CD4-positive, alpha-beta T cell treated with Interferon gamma for 1 hour (primary cell): Measurements from ENCODE around the gene MOCOS.
"Not testable (repeated sequence)": the region's sequence is repeated elsewhere in the genome, so short reads cannot be mapped to it uniquely, and the experiment has no call there.

Experiments used
- DNase-seq: peaks from one replicate; pipeline ENCODE4 v3.0.0-alpha.2; 2020

The MOCOS gene, protein sequence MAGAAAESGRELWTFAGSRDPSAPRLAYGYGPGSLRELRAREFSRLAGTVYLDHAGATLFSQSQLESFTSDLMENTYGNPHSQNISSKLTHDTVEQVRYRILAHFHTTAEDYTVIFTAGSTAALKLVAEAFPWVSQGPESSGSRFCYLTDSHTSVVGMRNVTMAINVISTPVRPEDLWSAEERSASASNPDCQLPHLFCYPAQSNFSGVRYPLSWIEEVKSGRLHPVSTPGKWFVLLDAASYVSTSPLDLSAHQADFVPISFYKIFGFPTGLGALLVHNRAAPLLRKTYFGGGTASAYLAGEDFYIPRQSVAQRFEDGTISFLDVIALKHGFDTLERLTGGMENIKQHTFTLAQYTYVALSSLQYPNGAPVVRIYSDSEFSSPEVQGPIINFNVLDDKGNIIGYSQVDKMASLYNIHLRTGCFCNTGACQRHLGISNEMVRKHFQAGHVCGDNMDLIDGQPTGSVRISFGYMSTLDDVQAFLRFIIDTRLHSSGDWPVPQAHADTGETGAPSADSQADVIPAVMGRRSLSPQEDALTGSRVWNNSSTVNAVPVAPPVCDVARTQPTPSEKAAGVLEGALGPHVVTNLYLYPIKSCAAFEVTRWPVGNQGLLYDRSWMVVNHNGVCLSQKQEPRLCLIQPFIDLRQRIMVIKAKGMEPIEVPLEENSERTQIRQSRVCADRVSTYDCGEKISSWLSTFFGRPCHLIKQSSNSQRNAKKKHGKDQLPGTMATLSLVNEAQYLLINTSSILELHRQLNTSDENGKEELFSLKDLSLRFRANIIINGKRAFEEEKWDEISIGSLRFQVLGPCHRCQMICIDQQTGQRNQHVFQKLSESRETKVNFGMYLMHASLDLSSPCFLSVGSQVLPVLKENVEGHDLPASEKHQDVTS

DNA sequence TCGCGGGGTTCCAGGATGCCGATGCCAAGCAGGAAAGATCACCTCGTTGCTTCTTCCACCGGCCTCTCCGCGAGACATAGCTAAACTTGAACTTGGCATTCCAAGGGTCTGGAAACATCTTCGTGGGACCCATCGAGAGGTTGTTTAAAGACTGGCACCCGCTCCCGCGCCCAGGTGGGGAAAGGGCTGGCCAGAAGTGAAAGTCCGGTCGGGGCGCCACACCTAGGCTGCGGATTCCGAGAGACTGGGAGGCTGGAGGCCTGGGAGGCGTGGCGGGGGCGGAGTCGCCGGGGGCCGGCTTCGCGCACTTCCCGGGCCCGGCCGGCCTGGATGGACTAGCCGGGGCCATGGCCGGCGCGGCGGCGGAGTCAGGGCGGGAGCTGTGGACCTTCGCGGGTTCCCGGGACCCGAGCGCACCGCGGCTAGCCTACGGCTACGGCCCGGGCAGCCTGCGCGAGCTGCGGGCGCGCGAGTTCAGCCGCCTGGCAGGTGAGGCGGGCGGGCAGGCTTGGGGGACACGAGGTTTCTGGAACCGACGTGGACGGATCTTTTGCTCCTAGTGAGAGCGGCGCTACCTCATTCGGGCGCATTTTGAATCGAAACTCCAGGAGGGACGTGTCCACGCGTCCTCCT, at the start of gene MOCOS:
TSS of gene MOCOS (plus strand) at position 305 of the 633 bp plus-strand sequence. CDS start at position 348, 43 bp downstream.
- DNase-seq, result peak; percentile 16

DNA sequence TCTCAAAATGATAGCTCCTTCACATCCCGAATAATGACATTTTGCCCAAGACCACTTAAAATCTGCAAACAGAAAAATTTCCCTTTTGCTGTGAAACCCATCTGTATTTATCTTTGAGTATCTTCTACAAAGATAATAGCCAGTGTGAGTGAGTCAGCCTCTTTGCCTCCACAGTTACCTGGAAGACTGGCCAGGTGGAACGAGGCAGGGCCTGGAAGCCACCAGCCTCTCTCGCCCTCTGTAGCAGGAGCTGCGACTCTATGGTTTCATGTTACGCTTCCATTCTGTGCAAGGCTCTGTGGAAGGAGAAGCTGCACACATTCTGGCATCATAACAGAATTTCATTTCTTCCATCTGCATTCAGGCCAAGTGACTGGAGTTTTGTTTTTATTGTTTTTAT, 48.1 kb upstream of the MOCOS start:
- no peak for DNase-seq

DNA sequence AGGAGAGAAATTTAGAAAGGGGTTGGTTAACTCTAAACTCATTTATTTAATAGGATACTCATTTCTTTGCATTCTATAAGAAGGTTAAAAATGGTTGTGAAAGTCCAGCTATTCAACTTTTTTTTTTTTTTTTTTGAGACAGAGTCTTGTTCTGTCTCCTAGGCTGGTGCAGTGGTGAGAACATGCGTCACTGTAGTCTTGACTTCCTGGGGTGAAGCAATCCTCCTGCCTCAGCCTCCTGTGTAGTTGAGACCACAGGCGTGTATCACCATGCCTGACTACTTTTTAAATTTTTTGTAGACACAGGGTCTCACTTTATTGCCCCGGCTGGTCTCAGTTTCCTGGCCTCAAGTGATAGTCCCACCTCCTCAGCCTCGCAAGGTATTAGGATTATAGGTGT, 45.7 kb upstream of the MOCOS start:
- no peak for DNase-seq

DNA sequence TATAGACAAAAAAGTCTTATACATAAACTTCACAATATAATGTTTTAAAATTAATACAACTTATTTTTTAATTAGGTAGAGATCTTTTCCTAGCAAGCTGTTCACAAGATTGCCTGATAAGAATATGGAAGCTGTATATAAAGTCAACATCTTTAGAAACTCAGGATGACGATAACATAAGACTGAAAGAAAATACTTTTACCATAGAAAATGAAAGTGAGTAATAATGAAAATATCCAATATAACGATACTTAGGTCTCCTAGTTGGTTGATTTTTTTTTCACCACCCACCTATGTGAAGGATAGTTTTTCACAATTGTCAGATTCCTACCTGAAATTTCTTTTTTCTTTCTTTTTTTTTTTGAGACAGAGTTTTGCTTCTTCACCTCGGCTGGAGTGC, 44.5 kb upstream of the MOCOS start:
- DNase-seq, result no peak

DNA sequence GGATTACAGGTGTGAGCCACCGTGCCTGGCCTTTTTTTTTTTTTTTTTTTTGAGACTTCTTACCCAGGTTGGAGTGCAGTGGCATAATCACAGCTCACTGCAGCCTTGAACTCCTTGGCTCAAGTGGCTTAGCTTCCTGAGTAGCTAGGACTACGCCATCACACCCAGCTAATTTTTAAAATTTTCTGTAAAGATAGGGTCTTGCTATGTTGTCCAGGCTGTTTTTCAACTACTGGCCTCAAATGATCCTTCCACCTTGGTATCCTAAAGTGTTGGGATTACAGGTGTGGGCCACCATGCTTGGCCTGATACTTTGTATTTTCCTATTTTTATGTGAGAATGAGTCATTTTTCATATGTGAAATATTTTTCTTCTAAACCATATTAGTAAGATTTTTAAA, 43.9 kb upstream of the MOCOS start:
- no peak for DNase-seq

DNA sequence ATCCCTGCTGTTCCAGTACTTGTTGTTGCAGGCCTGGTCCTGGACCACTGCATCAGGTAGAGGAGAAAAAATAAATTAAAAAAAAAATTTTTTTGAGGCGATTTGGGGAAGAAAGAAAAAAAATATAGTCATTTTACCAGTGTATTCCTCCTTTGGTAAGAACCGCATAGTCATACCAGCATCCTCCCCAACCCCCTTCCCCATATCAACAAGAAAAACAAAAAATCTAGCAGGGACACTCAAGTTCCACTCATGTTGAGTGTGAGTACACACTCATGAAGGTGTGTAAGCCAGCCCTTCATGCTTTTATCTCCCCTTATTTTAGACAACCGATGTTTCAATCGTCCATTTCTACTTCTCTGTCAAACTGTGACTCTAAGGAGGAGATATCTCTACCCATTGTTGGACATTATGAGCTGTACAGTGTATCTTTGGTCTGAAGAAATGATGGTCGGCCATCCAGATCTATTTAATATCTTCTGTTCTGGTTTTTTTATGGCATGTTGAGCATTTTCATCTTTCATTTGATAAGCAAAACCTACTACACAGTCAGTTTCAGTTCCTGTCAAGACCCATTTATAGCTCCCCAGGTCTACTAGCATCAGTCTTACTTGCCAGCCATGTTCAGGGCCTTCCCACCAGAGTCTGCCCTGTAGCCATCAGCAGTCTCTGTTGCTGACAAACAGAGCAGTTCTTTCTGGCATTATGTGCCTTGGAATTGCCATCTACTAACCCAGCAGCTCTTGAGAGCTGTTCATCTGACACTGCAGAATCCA, 37.6 kb upstream of the MOCOS start:
- DNase-seq, result peak; percentile 6

DNA sequence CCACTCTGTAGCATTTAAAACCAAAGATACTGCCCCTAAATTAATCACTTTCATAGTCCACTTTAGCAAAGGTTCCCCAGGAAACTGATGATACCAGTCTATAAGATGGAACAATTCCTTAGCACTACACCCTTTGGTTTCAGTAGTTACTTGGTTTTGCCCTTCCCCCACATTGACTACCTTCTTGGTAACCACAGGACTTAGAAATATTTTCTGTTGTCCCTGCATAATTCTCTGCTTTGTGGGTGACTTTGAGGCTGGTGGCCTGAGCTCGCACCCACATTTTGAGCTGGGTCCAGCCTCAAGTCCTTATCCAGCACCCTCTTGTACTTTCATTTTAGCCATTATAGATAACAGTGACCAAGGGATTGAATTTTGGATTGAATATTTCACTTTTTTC, 34.5 kb upstream of the MOCOS start:
- no peak for DNase-seq

DNA sequence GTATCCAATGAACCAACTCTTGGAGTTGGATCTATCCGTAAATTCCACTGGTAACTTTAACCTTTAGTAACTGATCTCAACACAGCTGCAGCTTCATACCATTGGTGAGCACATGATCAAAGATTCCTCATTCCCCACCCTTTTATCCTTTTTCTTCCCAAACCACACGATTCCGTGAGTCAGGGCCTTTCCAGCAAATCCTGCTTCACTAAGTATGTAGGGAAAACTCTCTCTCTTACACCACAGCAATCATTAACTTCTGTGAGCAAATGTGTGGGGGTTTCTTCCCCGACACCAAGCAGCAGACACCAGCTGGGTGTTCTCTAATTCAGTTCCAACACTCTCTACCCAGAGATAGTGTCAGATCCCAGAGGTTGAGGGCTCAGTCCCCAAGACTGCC, 34.1 kb upstream of the MOCOS start:
- no peak for DNase-seq

DNA sequence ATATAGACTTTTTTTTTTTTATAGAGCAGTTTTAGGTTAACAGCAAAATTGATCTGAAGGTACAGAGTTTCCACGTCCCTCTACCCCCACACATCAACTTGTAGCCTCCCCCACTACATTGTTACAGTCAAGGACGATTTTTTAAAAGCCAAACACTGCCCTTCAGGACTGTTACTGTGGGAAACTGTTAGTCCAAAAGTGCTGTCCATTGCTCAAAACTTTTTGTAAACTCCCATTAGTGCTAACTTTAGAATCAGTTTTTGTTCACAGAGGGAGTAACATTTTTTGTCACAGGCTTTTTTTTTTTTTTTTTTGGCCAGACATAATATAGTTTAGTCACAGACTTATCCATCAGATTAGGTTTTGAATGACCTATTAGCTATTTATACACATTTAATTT, 33.5 kb upstream of the MOCOS start:
- no peak for DNase-seq

DNA sequence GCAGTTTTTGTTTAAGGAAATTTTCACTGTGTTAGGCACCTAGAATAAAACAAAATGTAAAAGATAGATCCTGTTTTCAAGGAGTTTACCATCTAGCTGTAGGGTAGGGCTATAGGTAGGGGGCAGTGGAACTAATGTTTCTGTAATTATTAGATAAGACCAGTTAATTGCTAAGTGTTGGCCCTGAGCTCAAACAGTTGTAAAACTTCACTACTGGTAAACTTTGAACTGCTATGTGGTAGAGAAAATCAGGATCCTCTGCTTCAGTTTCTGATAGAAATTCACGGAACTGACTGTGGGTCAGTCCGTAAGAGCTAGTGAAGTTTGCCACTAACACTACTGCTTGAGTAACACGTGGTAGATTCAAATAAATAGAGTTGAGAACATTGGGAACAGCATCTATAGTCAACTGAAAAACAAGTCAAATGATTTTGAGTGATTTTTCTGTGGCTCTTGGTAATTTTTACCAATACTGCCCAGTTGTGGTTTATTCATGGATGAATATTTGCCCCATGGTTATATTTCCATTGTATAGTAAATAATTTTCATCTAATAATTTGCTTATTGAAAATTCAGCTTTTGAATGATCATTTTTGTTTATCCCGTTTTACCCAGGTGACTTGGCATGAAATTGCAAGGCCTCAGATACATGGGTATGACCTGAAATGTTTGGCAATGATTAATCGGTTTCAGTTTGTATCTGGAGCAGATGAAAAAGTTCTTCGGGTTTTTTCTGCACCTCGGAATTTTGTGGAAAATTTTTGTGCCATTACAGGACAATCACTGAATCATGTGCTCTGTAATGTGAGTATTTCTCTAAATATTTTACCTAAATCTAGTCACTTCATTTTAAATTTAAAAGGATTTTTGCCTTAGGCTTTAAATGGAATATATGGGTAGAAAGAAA, 31.2 kb upstream of the MOCOS start:
- DNase-seq, result no peak

DNA sequence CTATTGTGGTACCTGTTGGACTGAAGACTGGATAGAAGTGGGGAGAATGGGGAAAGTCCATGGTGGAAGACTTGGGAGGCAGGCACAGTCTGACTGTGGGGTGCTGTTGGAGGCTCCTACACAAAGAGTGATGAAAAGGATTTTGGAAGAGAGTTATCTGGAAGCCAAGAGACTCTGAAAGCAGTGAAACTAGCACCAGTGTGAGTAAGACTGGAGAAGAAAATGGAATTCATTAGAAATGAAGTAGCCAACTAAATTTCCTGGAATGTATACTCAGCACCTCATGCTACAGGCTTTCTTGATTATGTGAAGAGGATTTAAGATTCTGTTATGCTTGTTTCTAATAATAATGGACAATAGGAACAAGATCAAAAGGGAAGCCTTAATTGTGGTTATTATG, 29.9 kb upstream of the MOCOS start:
- DNase-seq, result no peak

DNA sequence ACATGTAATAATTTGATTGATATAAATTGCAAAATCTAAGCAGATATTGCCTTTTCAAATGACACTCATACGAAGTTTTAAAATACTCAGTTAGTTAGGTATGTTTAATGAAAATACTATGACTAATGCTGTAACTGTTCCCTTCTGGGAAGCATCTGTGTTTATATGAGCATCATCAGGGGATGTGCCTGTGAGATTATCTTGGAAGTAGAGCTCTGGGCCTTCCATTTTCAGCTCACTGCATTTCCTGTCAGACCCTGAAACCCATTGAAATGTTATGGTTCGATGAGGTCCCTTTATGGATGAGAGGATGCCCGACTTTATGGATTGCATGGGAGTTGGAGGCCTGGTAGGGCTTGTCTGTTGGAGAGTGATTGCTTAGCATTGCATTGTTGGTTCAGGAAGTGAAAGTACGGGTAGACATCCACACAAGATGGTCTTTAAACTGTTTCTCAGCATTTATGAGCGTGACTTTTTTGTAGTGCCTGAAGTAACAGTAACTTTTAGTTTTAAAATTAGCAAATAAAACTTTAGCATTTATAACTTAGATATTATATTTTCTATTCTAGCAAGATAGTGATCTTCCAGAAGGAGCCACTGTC, 28.9 kb upstream of the MOCOS start:
- DNase-seq, result no peak

DNA sequence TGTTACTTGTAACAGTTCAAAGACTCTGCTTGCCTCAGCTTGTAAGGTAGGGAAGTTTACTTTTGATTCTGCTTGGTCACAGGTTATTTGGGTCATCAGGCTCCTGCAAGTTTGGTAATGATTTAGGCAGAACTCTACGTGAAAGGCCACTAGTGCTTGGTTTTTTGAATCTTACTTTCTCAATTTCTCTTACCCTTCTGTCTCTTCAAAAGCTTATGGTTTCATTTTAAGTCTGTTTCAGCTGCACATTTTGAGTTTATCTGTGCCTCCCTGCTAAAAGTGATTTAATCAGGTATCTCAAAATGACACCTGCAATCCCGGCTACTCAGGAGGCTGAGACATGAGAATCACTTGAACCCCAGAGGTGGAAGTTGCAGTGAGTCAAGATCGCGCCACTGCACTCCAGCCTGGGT, 26.3 kb upstream of the MOCOS start:
- DNase-seq, result no peak

DNA sequence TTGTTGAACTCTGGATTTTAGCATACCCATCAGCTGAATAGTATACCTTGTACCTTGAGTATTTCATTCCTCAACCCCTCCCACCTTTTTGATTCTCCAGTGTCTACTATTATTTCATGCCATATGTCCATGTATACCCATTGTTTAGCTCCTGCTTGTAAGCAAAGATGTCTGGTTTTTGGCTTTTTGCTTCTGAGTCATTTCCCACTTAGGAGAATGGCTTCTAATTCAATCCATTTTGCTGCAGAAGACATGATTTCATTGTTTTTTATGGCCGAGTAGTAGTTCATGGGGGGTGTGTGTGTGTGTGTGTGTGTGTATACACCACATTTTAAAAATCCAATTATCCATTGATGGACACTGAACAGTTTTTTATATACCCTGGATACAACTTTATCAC, 24.3 kb upstream of the MOCOS start:
- no peak for DNase-seq

DNA sequence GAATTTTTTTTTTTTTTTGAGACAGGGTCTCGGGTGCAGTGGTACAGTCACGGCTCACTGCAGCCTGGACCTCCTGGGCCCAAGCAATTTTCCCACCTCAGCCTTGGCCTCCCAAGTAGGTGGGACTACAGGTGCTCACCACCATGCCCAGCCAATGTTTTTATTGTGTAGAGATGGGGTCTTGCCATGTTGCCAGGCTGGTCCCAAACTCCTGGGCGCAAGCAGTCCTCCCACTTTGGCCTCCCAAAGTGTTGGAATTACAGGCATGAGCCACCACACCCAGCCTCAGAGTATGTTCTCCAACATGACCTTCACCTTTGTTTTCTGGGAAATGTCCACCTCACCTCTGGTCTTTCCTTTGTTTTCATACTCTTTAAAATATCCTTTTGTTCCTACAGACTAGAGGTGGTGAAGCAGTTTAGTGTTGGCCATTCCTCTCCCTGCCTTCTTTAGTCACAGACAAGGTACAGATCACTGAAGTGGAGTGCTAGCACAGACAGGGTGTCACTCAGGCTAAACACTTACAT, 19.5 kb upstream of the MOCOS start:
- DNase-seq, result no peak

DNA sequence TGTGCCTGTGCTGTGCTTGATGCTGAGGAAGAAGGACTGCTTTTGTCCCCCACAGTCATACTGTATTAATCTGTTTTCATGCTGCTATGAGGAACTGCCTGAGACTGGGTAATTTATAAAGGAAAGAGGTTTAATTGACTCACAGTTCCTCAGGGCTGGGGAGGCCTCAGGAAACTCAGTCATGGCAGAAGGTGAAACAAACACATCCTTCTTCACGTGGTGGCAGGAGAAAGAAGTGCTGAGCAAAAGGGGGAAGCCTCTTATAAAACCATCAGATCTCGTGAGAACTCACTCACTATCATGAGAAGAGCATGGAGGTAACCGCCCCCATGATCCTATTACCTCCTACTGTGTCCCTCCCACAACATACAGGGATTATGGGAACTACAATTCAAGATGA, 19.0 kb upstream of the MOCOS start:
- not testable (repeated sequence) for DNase-seq

DNA sequence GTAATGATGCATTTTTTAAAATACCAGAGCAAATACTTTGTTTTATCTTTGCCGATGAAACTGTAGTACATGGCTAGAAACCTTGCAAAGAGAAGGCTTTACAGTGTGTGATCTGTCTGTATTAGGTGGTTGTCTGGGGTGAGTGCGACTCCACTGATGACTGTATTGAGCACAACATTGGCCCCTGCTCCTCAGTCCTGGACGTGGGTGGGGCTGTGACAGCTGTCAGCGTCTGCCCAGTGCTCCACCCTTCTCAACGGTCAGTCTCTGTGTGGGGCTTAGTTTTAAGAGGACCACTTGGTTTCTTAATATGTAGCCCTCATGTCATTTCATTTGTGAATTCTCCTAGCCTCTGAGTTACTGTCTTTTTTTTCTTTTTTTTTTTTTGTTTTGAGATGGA, 17.4 kb upstream of the MOCOS start:
- DNase-seq, result no peak

DNA sequence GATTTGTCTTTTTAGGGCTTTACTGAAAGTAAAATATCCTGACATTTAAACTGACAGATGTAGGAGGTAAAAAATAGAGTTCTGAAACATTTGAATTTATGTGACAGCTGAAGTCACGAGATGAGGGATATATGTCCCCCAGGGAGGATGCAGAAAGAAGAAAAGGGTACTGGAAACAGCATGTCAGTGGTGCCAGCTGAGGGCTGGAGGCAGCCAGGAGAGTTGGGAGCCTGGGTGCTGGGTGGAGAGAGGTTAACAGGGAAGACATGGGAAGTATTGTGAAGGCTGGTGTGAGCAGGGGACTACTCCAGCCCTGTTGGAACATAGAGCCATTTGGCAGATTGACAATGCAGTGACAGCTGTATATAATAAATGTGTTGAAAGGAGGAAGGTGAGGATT, 11.8 kb upstream of the MOCOS start:
- no peak for DNase-seq

DNA sequence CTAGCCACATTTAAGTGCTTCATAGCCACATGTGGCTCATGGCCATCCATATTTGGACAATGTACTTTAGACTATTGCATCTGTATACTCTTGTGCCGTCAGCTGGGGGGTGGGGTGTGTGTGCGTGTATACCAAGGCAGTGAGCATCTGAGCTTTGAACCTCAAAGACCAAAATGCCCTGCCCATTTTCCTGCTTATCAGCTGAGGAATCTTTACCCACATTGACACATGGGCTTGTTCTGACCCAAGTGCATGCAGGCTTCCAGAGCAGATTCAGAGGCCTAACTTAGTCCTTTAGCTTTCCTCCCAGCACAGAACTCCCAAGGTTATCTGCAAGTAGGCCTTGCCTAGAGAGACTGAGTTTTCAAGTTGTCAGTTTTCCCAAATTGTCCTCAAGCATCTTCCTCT, 11.1 kb upstream of the MOCOS start:
- no peak for DNase-seq

DNA sequence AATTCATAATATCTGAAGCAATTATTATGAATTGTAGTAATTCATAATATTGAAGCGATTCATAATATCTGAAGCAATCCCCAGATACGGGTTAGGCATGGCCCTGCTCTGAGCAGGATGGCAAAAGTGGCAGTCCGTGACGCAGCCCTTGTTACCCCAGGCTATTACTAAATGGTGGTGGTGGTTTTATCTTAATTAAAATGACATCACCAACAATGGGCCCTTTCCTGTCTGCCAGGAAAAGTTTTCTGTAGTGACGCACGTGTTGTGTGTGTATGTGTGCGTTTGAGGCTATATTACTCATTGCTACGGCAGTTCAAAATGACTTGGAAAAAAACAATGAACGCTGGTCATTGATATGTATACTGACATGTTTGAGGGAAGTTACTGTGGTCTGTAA, 10.6 kb upstream of the MOCOS start:
- no peak for DNase-seq

DNA sequence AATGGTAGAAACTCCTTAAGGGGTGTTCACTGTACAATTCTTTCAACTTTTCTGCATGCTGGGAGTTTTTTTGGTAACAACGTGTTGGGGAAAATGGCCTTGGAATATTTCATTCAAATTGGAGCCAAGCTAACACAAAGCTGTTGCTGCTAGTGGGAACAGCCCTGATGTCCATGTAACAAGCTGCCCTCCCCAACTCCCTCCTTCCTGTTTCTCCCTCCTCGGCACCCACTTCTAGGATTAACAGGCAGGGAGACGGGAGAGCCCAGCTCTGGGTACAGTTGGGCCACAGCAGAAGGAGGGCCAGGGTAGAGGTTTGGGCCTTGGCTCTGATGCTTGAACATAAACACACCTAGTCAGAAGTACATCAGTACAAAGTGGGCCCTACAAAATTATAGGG, 9.4 kb upstream of the MOCOS start:
- DNase-seq, result no peak
